Lung (tissue), 13 donors: ENCODE measurements around the gene GNAS. TPM values are rescaled to one million over a fixed set of nuclear protein-coding genes. Genes with fewer than 3 reads are reported as not detected.

Source experiments
- ATAC-seq: fragments of 200-7000 bp; cut with Tn5 transposase; one replicate; pipeline ENCODE4 v1.9.1; 2020; ENCODE audit warnings: moderate number of reproducible peaks; ENCODE audit not compliant: insufficient read depth, low FRiP score
- DNase-seq, 3 donors: peaks; one replicate each; pipeline ENCODE4 v3.0.0-alpha.2; 2013 to 2017
- H3K27ac ChIP-seq, 2 donors: one replicate each; pipeline ENCODE4 v1.5.1; 2013; ENCODE audit warnings: mild to moderate bottlenecking in 2 of 2, moderate library complexity in 2 of 2, control low read depth in 1 of 2, inconsistent platforms in 1 of 2, low read depth in 1 of 2, low read length in 1 of 2
- H3K27me3 ChIP-seq, 3 donors: one replicate each; pipeline ENCODE4 v1.5.1; 2013; ENCODE audit warnings: low read length in 2 of 3; ENCODE audit not compliant: control insufficient read depth in 3 of 3, insufficient read depth in 3 of 3
- H3K36me3 ChIP-seq, 4 donors: one replicate each; pipeline ENCODE4 v1.5.1; 2013; ENCODE audit warnings: low read length in 4 of 4, mild to moderate bottlenecking in 1 of 4, moderate library complexity in 1 of 4; ENCODE audit not compliant: control insufficient read depth in 4 of 4, insufficient read depth in 4 of 4
- H3K4me1 ChIP-seq, 5 donors: one replicate each; pipeline ENCODE4 v1.5.1; 2013; ENCODE audit warnings: low read length in 5 of 5, mild to moderate bottlenecking in 2 of 5, moderate library complexity in 1 of 5; ENCODE audit not compliant: control insufficient read depth in 5 of 5, insufficient read depth in 5 of 5
- H3K4me3 ChIP-seq: one replicate; pipeline ENCODE4 v1.5.1; 2013; ENCODE audit warnings: mild to moderate bottlenecking, control low read depth, moderate library complexity
- H3K9ac ChIP-seq, 2 donors: one replicate each; pipeline ENCODE4 v1.5.1; 2013; ENCODE audit warnings: low read length in 2 of 2, control low read depth in 1 of 2; ENCODE audit not compliant: insufficient read depth in 1 of 2
- H3K9me3 ChIP-seq, 4 donors: one replicate each; pipeline ENCODE4 v1.5.1; 2013; ENCODE audit warnings: low read length in 3 of 4, mild to moderate bottlenecking in 1 of 4, moderate library complexity in 1 of 4; ENCODE audit not compliant: control insufficient read depth in 4 of 4, insufficient read depth in 3 of 4
- whole genome bisulfite sequencing, 2 donors: extraction: QIAGEN DNeasy Blood & Tissue Kit; methylation state at CpG; one replicate each; pipeline ENCODE4 v1.1.7; 2013; 5-methylcytosine and 5-hydroxymethylcytosine counted together
- polyA plus RNA-seq, 2 donors: library from polyadenylated mRNA; stranded (reverse); fragments of 200-250 nt; gene quantifications; one replicate each; pipeline ENCODE4 v1.2.1, GENCODE V29; 2013
- small RNA-seq: library from RNA; depleted of rRNA; stranded (forward); fragments of <200 nt; gene quantifications from one replicate; pipeline ENCODE3, GENCODE V24; 2014; ENCODE audit warnings: low replicate concordance
- total RNA-seq, 2 donors: library from RNA; depleted of rRNA in 1 of 2; stranded (reverse); fragments of >200 nt in 1 of 2; gene quantifications; one replicate each; pipeline ENCODE4 v1.2.1, GENCODE V29; 2014 to 2021
- TF ChIP-seq, protein P1 (sequence below): IDR thresholded peaks from 2 replicates; pipeline ENCODE4 v1.5.1; 2012; ENCODE audit warnings: mild to moderate bottlenecking; ENCODE audit errors: control extremely low read depth, extremely low read depth
- donor health status: control.
- donor health status: control.
- donor health status: Bipolar disorder and iron deficiency.
- donor health status: healthy.
- donor health status: DM: yes; HTN: yes; CAD: no.

GNAS gene
- total and polyA plus RNA-seq, 4 donors: 638 to 1,238 (median 887) TPM

DNA sequence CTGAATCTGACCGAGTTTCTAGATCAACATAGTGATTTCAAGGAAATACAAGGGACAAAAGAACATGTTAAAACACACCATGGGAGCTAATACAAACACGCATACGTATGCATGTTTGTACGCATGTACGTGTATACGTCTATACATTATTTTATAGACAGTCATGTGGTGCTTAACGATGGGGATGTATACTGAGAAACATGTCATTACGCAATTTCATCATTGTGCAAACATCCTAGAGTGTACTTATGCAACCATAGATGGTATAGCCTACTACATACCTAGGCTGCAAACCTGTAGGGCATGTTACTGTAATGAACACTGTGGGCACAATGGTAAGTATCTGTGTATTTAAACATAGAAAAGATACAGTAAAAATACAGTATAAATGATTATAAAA is 103.6 kb downstream of the GNAS start:
- H3K4me1 ChIP-seq: no peaks in the 10 kb centered on the region
- DNase-seq (peak in 1 of 3 donors; percentile 18), ATAC-seq (no peak)
- no peaks in the 10 kb centered on the region for H3K36me3 ChIP-seq
- no peak overlapping the region for H3K27ac ChIP-seq
- H3K27me3 ChIP-seq: no peaks in the 10 kb centered on the region
- H3K9ac ChIP-seq: no peak overlapping the region
- no peak overlapping the region for H3K4me3 ChIP-seq
- H3K9me3 ChIP-seq: no peaks in the 10 kb centered on the region
- 52 to 72% methylated on average over 8 of the region's 8 CpGs for WGBS, 2 donors
- TF ChIP-seq, protein P1, sequence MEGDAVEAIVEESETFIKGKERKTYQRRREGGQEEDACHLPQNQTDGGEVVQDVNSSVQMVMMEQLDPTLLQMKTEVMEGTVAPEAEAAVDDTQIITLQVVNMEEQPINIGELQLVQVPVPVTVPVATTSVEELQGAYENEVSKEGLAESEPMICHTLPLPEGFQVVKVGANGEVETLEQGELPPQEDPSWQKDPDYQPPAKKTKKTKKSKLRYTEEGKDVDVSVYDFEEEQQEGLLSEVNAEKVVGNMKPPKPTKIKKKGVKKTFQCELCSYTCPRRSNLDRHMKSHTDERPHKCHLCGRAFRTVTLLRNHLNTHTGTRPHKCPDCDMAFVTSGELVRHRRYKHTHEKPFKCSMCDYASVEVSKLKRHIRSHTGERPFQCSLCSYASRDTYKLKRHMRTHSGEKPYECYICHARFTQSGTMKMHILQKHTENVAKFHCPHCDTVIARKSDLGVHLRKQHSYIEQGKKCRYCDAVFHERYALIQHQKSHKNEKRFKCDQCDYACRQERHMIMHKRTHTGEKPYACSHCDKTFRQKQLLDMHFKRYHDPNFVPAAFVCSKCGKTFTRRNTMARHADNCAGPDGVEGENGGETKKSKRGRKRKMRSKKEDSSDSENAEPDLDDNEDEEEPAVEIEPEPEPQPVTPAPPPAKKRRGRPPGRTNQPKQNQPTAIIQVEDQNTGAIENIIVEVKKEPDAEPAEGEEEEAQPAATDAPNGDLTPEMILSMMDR: no peak

DNA sequence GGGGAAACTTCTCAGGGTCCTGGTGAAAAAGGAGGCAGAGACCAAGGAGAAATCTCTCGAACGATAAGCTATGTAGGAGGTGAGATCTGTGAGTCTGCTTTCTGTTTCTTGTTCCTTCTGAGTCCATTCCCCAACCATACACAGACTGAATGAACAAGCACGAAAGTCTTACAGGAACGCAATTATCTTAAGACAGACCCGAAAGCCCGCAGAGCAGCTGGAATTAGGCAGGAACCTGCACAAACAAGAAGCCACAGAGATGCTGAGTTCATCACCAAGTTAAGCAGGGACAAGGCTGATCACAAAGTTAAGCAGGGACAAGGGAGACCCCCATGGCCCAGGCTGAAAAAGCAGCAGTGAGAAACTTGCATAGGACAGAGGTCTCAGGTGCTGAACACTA is 107.1 kb downstream of the GNAS start:
- TF ChIP-seq, protein P1: no peak
- WGBS, 2 donors: 88 to 89% methylated on average over 6 of the region's 6 CpGs
- DNase-seq: no peak
- H3K9me3 ChIP-seq: no peaks in the 10 kb centered on the region
- no peaks in the 10 kb centered on the region for H3K36me3 ChIP-seq
- H3K27me3 ChIP-seq: no peaks in the 10 kb centered on the region
- H3K4me3 ChIP-seq: no peak overlapping the region
- no peak for ATAC-seq
- H3K27ac ChIP-seq: no peak overlapping the region
- no peaks in the 10 kb centered on the region for H3K4me1 ChIP-seq
- H3K9ac ChIP-seq: no peak overlapping the region

Small RNAs within 50 kb of the gene (small RNA-seq; reads per million reads assigned to genes)
- not detected for gene MIR298
- not detected for gene RF02127
- not detected for gene RF02128
- not detected for gene RF02130
- not detected for gene RF02131

Other genes with a start within 250 kb of the GNAS start
- gene STX16, start 201.4 kb upstream of the GNAS start, total RNA-seq: 10 to 100 TPM; 51.9 to 85.2 TPM
- 10 to 100 TPM; 37.1 to 42.0 TPM for gene STX16, start 201.4 kb upstream of the GNAS start, polyA plus RNA-seq
- 10 to 100 TPM; 24.3 to 46.2 TPM for gene NPEPL1, start 159.9 kb upstream of the GNAS start, total RNA-seq
- 10 to 100 TPM; 36.4 to 46.0 TPM for gene NPEPL1, start 159.9 kb upstream of the GNAS start, polyA plus RNA-seq
- 1 to 10 TPM in 1 of 2 donors, under 1 TPM in 1; 0.80 to 1.9 TPM for gene GNAS-AS1, start 1.8 kb upstream of the GNAS start, total RNA-seq
- gene GNAS-AS1, start 1.8 kb upstream of the GNAS start, polyA plus RNA-seq: under 1 TPM; 0.07 to 0.69 TPM
- 10 to 100 TPM; 46.4 to 93.9 TPM for gene NELFCD, start 128.5 kb downstream of the GNAS start, total RNA-seq
- gene NELFCD, start 128.5 kb downstream of the GNAS start, polyA plus RNA-seq: 10 to 100 TPM; 31.5 to 38.3 TPM
- gene CTSZ, start 154.5 kb downstream of the GNAS start, total RNA-seq: 100 to 1,000 TPM; 105 to 393 TPM
- 100 to 1,000 TPM; 189 to 558 TPM for gene CTSZ, start 154.5 kb downstream of the GNAS start, polyA plus RNA-seq
- gene TUBB1, start 166.7 kb downstream of the GNAS start, total RNA-seq: 1 to 10 TPM in 1 of 2 donors, under 1 TPM in 1; 0.64 to 6.6 TPM
- 1 to 10 TPM in 1 of 2 donors, under 1 TPM in 1; 0.87 to 6.8 TPM for gene TUBB1, start 166.7 kb downstream of the GNAS start, polyA plus RNA-seq
- gene ATP5F1E, start 179.6 kb downstream of the GNAS start, total RNA-seq: 10 to 100 TPM; 18.4 to 74.3 TPM
- gene ATP5F1E, start 179.6 kb downstream of the GNAS start, polyA plus RNA-seq: 10 to 100 TPM; 53.9 to 88.8 TPM
- 10 to 100 TPM; 48.7 to 61.1 TPM for gene PRELID3B, start 190.1 kb downstream of the GNAS start, total RNA-seq
- gene PRELID3B, start 190.1 kb downstream of the GNAS start, polyA plus RNA-seq: 10 to 100 TPM; 19.9 to 33.7 TPM